CD4-positive, alpha-beta T cell treated with Interleukin-15 for 1 hour (primary cell): ENCODE results near the gene KSR1.
A peak's percentile ranks its signal among the peaks of the same experiment; 100 is the strongest.

Experiments
- DNase-seq: peaks from one replicate; pipeline ENCODE4 v3.0.0-alpha.2; 2020

KSR1 gene

DNA sequence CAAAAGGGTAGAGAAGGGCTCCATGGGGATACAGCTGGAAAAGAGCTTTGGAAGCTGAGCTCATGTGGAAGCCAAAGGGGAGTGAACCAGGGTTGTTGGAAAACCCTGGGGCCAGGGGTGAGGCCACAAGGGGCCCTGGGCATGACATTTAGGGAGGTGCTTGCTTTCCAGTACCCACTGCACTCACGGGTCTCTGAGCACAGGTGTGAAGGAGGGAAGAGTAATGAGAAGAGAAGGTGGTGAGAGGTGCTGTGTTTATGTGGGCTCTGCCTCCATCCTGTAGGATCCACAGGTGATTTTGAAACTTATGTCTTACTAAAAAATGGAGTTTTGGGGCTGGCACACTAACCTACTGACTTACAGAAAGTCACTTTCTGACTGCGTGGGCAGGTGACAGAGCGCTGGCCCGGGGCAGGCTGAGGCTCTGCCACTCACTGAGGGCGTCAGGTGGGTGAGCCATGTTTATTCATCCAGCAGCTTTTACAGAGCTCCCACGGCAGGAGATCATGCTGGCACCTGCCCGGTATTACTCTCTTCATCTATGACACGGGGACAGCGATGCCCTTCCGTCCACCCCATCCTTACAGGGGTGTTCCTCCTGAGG lies 18.9 kb downstream of the KSR1 start:
- DNase-seq, result no peak

DNA sequence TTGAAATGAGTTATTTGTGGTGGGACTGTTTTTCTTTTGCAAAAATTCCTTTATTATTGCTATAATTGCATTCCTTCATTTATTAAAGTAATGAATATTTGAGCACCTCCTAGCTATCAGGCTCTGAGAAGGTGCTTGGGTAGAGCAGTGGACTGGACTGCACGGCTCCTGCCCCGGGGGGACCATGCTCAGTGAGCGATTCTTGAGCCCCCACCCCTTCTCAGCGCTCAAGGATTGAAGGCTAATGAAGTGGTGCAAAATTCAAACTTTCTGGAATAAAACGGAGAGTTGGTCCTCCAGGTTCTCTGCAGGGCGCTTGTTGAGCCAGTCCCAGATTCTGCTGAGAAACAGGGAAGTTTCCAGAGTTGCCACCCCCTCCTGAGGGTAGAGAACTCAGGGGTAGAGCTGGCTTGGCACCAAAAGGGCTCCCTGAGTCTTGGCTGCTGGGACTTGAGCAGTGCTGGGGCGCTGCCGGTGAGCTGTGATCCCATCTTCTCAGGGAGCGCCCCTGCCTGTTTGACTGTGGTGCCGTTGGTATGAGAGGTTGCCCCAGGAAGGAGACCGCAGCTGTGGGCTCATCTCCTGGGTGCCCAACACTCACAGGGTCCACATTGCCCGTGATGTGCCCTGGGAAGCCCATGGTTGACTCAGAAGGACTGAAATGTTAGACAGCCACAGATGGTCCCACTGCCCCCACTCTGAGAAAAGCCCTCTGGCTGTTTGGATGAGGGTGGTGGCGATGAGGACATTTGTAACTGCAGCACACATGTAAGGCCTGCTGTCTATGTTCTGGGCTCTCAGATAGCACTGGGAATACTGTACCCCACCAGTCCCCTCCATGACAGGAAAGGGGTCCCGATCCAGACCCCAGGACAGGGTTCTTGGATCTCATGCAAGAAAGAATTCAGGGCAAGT lies 20.0 kb downstream of the KSR1 start:
- DNase-seq, result no peak

DNA sequence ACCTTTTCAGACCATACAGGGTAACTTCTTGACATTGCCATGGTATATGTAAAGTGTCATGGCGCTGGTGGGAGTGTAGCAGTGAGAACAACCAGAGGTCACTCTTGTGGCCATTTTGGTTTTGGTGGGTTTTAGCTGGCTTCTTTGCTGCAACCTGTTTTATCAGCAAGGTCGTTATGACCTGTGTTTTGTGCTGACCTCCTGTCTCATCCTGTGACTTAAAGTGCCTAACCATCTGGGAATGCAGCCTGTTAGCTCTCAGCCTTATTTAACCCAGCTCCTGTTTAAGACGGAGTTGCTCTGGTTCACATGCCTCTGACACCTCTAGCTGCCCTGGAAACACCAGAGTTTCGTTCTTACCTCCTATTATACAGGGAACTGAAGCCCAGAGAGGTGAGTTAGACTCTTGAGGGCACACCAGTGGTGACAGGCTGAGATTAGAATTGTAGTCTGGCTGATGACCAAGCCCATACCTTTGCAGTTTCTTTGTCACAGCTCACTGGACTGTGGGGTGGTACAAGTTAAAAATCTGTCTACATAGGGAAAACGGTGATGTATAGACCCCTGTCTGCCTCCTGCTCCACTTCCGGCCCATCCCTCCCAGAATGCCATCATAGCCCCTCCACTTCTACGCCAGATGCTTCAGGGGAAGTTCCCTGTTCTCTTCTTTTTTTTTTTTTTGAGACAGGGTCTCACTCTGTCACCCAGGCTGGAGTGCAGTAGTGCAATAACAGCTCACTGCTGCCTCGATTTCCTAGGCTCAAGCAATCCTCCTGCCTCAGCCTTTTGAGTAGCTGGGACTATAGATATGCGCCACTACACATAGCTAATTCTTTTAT lies 21.0 kb downstream of the KSR1 start:
- no peak for DNase-seq

DNA sequence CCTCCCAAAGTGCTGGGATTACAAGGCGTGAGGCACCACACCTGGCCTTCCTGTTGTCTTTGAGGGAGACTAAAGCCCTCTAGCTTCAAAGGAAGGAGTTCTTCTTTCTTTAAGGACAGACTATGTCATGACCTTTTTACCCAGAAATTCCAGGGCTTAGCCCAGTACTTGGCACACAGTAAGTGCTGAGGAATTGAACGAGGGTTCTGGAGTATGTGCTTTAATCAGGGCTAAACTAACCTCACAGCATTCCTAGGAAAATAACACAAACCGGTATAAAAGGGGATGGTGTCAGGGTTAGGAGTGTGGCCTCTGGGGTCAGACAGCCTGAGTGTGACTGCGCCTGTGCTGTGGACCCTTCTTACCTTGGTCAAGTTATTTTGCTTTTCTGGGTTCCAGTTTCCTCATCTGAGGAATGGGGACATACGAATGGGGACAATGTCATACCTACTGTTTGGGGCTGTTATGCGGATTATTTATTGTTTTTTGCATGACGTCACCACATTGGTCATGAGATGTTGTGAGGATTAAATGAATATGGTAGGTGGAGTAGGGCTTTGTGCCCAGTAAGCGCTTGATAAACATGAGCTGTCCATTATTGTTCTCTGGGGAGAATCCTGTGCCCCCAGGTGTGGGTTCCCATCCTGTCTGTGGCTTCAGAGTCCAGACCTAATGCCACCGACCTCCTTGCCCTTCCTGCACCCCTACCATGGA lies 21.9 kb downstream of the KSR1 start:
- no peak for DNase-seq

DNA sequence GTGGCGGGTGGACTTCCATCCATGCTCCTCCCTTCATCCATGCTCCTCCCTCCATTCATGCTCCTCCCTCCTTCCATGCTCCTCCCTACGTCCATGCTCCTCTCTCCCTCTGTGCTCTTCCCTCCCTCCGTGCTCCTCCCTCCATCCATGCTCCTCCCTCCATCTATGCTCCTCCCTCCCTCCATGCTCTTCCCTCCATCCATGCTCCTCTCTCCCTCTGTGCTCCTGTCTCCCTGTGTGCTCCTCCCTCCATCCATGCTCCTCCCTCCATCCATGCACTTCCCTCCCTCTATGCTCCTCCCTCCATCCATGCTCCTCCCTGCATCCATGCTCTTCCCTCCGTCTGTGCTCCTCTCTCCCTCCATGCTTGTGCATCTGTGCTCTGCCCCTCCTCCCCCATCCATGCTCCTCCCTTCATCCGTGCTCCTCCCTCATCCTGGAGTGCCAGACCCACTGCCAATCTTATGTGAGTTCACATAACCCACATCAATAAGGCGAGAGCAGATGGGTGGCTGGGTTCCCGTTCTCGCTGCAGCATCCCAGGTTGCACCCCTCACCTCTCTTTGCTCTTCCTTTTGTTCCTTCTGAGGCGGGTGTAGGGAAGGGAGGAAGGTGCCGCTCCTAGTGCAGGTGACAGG lies 22.8 kb downstream of the KSR1 start:
- DNase-seq, result no peak

DNA sequence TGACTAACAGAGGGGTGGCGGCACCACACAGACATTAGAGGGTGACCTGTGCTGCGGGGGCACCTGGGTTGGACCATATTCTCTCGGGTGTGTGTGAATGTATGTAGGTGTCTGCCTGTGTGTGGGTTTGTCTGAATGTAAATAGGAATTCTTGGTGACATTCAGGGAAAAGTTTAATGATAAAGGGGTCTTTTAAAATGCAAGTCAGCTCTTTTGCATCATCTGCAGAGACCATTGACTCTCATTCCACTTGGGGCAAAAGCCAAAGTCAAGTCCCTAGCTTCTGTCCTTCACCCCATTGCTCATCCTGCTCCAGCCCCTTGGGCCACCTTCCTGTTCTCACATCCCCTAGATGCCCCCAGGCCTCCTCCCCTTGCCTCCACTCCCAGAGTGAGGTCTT lies 23.6 kb downstream of the KSR1 start:
- DNase-seq, result no peak

DNA sequence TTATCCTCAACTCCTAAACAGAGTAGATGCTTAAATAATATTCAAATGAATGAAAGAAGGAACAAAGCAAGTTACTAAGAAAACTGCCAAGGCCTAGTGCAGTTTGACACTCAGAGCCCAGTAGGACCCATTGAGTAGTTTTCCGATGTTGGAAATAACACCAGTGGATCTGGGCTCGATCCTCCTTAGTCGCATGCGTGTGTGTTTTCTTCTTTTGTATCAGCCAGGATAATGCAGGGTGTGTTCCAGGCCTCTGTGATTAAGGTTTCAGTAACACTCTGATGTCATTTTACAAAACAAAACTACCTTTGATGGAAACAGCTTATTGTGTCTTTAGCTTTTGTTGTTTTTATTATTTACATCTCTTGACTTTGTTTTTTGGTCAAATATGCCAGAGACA lies 24.5 kb downstream of the KSR1 start:
- no peak for DNase-seq

DNA sequence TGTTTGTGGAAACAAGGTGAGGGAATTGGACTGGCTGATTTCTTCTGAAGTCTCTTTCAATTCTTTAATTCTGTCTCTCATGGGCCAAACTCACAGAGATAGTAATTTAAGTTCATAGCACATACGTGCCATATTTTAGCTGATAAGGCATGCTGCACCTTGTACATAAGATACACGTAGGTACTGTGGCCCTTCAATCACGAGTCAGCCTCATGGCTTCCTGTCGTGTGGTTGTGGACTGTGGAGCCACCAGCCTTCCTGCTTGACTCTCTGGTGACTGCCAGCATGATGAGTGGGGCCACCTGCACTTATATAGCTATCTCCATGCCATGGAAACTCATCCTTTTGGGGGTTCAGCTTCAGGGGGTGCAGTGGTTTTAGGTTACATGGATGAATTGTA lies 25.1 kb downstream of the KSR1 start:
- DNase-seq, result peak; percentile 48

DNA sequence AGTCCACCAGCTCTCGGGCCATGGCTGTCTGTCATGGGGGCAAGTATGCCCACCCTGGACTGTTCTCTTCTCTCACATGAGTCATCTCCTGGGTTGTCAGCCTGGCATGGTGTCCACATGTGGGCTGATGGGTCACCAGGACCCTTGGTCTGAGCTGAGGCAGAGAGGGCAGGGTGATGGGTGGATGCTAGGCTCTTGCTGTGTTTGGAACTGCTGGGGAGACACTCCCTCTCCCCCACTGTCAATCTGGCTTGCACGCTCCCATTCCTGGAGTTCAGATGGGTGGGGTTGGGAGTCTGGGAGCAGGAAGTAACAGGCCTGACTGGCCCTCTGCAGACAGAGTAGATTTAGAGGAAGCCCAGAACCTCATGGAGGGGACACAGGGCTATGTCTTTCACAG lies 28.9 kb downstream of the KSR1 start:
- DNase-seq, result no peak

DNA sequence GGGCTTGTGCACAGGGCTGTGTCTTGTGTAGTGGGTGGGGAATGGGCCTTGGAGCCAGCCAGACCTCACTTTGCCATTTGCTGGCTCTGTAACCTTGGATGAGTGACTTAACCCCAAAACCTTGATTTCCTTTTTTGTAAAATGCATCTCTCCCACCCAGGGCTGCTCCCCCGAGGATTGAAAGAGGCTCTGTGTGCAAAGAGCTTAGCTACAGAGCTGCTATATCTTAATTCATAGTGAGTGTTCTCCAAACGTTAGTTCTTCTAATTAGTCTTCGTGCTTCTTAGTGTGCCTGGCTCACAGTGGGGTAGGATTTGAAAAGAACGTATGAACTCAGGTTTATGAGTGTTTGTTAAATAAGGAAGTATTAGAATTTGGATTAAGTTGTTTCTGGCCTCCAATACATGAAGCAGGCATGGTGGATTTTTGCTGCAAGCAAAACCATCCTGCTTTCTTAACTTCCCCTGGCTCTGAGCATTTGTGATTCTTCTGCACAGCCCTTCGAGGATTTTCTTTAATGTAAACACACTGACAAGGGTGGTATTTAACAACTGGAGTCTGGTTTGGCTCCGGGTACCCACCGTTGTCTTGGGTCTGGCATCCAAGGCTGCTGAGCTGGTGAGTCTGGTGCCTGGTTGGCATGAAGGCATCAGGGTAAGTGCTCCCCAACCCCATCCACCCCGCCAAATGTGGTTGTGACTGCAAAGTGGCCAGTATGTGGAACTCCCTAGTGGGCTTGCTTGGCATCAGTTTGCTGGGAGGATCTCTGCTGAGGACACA lies 29.7 kb downstream of the KSR1 start:
- no peak for DNase-seq

DNA sequence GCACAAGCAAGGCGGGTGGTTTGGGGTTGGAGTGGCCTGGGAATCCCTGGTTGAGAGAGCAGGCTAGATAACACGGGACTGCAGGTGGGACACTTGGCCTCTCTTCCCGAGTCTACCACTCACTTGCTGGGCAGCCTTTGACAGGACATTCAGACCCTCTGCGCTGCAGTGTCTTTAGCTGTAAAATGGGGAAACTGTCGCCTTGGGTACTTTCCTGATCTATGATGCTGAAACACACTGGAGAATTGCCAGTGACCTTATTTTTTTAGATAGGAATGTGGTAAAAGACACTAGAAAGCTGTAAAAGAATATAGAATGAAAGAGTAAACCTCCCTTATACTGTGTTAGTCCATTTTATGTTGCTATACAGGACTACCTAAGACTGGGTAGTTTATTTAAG lies 30.5 kb downstream of the KSR1 start:
- no peak for DNase-seq

DNA sequence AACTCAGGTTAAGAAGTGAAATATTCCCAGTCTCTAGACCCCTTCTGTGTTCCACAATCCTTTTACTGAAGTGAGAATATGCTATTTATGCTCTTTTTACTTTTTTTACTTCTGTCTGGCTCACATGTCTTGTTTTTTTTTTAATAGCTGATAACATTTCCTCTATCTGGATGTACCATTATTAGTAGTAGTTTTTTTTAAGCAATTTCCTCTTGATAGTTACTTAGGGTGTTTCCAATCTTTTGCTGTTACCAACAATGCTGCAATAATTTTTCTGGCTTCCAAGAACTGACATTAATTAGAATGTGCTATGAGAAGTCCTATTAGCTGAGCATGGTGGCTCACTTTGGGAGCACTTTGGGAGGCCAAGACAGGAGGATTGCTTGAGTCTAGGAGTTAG lies 32.0 kb downstream of the KSR1 start:
- no peak for DNase-seq

DNA sequence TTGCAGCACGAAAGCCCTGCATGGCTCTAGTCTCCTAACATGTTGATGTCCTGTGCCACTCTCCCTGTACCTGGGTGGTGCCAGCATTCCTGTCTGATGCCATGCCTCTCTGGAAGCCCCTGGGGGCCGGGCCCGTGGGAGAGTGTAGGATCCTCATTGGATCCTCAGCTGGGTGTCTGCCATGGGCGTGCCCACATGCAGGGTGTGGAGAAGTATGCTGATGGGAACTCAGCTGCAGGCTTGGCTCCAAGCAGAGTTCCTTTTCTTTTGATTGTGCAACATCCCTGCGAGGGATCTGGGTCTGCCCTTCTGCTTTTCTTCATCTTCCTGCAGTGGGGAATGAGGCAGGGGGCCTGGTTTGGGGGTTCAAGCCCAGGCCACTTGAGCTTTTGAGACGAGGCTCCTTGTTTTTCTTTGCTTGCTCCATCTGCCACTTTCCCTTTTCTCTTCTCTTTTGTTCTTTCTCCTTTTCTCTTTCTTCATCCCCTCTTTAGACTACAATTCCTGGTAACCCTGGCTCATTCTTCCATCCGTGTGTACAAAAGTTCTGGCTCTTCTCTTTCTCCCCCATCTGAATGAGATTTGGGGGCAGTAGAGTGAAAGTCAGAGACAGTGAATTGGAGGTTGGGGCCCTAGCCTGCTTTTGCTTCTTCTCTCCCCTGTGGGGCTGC lies 32.9 kb downstream of the KSR1 start:
- peak; percentile 47 for DNase-seq

DNA sequence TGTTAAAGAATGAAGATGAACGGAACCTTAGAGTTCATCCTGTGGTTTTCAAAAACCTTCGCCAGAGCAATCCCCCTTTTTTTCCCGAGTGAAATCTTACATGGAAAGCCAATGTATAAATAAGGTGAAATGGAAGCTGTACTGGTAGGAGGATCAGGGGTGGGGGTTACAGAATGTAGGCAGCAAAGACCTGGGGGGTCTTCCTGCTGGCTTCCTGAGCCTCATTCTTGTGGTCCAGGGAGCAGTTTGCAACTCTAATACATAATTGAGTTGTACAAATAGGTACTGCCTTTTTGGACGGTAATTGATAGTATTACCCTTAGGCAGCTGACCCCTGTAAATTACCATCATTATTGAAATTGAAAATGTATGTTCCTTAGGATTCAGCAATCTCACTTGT lies 34.1 kb downstream of the KSR1 start:
- DNase-seq, result no peak

DNA sequence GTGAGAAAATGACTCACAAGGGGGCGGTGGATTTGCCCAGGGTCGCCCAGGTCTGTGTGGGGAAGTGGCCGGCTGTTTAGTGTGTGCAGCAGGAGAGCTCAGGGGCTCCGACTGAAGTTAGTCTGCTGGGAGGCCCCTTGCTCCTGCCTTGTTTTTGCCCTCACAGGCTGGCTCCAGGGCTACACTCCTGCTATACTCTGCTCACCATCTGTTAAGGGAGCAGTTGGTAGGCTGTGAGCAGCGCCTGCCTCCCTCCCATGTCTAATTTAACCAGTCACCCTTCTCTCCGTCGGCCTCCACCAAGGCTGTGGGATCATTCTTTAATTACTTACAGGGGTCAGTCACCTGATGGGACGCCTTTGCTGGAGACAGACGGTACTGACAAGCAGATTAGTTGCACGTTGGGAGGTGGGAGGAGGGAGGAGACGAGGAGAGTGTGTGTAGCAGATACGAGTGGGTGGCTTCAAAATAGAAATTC lies 35.5 kb downstream of the KSR1 start:
- no peak for DNase-seq

DNA sequence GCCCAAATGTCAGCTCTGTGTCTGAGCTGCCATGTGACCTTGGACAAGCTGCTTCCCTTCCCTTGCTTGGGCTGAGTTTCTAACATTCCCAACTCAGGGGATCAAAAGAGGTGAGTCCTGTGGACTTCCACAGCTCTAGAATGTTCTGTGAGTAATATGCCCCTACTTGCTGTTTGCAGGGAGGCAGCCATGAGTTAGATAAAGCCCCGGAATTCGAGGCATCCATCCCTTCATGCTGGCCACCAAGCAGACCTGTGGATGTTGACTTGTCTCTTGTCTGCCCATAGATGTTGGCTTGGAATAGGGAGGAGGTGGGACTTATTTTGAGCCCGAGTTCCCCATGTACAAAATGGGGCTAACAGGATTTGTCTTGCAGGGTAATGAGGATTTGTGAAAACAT lies 36.2 kb downstream of the KSR1 start:
- DNase-seq, result no peak

DNA sequence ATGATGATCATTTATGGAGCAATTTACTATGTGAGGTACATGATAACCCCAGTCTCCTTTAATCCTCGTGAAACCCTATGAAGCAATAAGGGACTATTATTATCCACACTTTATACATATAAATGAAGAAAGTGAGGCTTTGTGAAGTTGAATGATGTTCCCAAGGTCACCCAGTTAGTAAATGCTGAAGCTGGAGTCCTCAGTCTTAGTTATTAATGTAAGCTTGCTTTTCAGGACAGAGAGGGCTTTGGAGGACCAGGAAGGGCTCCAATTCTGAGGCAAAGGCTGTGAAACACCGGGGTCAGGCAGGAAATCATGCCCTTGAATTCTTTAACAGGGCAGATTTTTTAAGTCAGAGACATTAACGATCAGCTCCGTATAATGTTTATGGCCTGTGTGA lies 36.8 kb downstream of the KSR1 start:
- DNase-seq, result no peak

DNA sequence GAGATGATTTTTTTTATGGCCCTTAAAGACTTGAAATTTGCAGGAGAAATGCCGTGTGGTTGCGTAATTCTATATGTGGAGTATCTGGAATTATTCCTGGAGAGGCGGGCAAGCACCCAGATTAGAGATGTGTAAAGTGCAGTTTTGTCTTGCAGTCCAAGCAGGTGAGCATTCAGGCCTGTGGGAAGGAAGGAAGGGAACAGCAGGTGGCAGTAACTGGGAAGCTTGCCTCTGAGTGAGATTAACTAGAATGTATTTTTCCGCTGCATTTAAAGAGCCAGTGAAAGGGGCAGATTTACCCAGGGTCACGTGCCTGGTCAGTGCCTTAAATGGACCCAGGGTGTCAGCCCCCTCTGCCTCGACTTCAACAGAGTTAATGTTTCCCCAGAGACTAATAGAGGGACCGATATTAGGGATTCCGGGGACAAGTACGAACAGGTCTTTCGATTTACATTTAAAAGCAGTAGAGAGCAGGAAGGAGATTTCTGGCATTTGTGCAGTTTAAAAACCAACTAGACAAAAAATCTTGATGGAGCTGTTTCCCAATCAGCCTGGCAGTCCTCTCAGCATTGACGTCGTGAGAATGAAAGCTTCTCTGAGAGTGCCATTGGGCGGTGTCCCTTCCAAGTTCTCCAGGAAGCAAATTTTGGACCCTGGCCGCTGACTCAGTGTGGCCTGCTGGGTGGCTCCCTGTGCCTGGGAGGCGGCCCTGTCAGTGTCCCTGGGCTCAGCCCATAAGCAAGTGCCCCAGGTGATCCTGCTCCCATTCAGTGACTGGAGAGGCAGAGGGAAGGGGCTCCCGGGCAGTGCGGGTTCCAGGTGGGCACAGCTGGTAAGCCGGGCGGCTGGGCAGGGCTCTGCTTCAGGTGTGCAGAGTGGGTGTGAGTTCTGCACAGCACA lies 38.2 kb downstream of the KSR1 start:
- DNase-seq, result peak; percentile 51

DNA sequence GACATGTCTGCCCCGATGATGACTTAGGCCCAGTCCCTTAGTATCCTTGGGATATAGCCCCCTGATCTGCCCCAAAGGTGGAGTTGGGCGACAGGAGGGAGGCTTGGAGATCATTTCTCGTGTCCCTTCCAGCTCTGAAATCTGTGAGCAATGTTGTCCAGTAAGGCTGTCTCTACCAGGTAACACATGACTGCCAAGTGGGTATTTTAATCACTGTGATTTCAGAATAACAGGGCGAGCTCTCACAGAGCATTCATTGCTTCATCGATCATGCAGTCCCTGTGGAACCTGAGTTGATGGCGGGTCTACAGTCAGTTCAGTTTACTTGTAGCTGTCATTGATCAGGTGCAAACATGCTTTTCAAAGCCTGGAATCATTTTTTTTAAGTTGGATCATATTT lies 39.2 kb downstream of the KSR1 start:
- no peak for DNase-seq

DNA sequence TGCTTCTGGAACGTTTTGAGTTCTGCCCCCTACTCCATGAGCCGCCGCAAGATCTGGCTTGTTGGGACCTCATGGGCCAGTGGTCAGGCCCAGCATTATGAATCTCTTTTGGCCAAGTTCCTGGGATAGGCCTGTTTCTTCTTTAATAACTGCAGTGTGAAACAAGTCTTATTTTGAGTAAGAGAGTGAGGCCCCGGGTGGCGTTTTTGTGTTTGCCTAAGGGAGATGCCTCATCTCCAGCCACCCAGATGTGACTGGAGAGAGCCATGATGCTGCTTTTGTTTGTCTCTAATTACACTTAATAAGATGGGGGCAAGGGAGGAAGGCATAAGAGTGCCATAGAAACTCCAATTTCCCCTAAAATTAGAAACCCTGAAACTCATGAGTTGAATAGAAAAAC lies 39.8 kb downstream of the KSR1 start:
- no peak for DNase-seq
